Retina (tissue), 1 donor: Measurements from ENCODE around the gene THSD4.

Experiments
- DNase-seq: peaks from one replicate; pipeline ENCODE4 v3.0.0-alpha.2; 2016

THSD4 gene

DNA sequence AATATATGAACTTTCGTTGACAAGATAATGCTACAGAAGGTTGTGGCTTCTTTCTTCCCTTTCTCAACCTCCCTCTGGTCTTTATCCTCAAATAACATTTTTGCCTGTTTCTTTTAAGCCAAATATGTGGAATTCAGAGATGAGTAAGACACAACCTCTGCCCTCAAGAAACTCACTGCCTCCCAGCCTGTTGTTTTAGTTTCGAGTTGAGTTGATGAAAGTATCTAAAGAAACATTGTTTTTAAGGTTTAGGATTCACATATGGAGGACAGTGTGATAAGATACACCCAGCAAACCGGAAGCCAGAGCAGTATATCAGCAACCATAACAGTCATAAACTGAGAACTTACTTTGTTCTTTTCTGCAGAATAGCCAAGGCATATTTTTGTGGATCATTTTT, 218.6 kb downstream of the THSD4 start:
- no peak for DNase-seq

DNA sequence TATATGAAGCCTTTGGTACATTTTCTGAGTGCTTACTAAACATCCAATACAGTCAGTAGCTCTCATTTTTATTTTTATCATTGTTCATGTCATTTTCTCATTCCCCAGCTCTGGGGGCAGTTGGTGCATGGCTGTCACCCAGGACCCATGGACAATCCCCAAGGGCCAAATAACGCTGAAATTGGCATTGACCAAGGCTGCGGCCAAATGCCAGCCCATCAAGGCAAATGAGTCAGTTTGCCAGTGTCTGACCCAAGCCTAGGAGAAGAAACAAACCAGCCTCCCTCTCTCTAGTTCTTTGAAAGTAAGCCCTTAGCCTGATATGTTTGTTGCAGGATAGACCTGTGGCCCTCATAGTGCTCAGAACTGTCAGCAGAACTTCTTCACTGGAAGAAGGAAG, 219.2 kb downstream of the THSD4 start:
- DNase-seq, result no peak

GRCh38 chr15:71334873-71335272, 219.6 kb downstream of the THSD4 start:
- no peak for DNase-seq

- DNase-seq, result no peak
Observed at GRCh38 chr15:71335591-71335990, 220.3 kb downstream of the THSD4 start.

DNA sequence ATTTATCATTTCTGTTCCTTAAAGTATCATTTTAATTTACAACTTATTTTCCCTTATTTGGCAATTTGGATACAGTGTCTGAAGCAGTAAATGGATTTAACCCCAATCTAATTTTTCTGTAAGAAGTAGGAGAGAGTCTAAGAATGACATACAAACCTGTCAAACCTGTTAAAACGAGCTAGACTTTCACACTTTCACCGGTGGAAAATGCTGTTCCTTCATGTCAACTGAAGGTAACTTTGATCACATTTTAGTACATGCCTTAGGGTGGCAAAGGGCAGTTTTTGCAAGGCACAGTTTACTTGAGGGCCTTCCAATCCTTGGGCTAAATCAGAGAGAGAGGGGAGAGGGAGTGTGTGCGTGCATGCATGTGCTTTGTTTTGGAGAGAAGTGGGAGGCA, 221.4 kb downstream of the THSD4 start:
- DNase-seq, result no peak

DNA sequence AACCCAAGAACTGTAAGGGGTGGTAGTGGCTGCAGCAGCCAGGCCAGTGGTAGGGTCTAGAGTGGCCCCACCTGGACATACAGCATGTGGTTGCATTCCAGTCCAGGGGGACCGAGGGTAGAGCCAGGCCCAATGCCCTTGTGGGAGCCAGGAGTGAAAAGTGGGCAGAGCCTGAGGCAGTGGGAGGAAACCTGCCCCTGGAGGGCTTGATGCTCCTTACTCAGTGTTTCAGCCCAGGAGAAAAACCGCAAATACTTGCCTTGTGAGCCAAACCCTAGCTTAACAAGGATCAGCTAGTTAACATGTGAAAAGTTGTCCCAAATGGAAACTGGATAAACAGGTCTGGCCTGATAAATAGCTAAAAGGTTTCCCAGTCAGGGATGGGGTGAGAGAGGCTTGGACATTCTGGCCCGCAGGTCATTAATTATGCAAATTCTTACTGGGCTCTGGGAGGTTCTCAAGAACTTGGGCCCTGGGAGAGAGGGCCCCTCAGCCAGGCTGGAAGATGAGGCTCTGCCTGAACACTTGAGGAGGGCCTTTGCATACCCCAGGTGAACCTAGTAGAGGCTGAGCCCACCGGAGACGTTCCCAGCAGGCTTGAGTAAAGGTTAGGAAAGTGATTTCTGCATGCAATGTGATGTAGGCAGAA, 222.1 kb downstream of the THSD4 start:
- no peak for DNase-seq

DNA sequence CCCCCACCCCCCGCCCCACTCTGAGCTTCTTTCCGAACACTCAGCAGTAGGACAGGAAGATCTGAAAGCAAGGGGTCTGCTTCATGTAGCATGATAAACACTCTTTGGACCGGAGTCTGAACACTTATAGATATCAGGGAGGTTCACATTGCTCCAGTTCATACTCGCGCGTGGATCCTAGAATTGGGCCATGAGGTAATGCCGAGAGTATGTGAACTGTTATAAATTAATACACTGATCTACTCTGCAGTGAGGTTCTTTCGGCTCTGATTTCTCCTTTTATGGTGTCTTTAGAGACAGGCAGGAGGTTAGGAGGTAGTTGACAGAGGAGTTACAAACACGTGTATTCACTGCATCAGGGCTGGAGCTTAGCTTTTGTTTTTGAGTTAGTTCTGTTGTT, 223.0 kb downstream of the THSD4 start:
- no peak for DNase-seq

DNA sequence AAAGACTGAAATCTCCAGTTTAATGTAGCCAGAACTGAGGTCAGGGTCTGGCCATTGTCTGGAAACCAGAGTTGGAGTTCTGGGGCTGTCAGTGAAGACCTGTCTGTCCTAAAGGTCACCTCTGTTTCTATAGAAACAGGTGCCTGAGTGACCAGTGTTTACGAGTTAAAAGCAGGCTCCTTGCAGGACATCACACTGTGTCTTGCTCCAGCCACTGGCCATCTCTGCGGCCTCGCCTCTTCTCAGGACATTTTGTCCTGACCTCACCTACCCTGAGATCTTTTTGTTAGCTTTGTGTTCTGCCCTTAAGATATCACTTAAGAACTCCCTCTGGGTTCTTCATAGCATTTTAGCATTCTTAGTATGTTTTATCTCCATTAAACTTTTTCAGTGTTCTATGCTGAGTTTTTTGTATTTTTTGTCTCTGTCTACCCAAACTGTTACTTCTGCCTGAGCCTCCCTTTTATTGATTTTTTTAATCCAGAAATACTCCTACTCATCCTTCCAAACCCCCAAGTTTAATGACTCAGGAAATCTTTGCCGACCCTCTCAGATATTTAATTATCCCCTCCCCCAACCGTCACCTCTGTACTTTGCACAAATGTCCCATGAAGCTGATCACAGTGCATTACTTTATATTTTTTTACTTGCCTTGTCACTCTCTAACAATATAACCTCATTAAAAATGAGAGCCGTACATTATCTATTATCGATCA, 223.7 kb downstream of the THSD4 start:
- no peak for DNase-seq

- DNase-seq, result no peak
Observed at GRCh38 chr15:71341811-71342550, 226.7 kb downstream of the THSD4 start.

GRCh38 chr15:71342658-71343057, 227.4 kb downstream of the THSD4 start:
- DNase-seq, result no peak

DNA sequence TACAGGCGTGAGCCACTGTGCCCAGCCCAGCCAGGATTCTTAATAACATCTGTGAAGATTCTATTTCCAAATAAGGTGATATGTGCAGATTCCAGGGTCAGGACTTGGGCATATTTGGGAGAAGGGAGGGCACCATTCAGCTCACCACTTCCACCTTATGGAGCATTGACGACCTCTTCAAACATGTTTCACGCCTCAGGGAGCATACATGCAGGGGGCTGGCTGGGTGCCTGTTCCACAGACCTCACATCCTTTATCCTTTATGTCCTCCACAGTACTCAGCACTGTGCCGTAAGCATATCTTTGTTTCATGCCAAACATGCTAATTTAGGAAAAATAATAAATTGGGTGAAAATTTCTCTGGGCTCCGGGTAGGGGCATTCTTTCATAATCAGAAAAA, 229.0 kb downstream of the THSD4 start:
- DNase-seq, result no peak

DNA sequence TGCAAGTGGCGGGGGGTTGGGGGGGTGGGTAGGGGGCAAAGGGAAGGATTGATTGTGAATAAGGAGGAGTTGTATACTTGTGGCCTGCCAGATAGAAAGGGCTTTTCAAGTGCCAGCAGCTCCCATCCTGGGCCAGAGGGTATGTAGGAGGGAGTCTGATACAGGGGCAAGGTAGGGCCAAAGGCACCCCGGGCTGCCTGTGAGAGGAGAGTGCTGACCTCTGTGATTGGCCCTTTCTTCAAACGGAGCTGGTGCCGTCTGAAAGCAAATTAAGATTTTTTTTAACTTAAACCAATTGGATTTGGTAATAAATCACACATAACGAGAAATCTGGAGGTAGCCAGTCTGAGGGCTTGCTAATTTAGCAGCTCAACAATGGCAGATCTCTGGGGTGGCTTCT, 229.9 kb downstream of the THSD4 start:
- no peak for DNase-seq

- DNase-seq, result no peak
Observed at GRCh38 chr15:71346464-71346863, 231.2 kb downstream of the THSD4 start.

GRCh38 chr15:71348597-71348996, 233.3 kb downstream of the THSD4 start:
- no peak for DNase-seq

DNA sequence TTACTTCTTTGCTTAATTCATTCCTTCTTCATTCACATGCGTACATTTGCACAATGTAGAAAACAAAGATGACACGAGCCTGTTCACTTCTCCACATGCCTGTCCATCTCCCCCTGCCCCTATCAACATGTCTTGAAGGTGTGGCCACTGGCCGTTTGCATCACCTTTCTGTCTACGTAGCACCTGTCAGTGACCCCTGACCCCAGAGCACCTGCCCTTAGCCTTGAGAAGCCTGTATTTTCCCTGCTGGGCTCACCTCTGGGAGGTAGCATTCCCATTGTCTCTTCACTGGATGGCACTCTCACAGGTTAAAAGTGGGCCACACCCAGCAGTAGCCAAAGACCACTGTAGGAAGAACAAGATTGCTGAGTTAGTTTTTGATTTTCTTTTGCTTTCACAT, 234.1 kb downstream of the THSD4 start:
- no peak for DNase-seq

DNA sequence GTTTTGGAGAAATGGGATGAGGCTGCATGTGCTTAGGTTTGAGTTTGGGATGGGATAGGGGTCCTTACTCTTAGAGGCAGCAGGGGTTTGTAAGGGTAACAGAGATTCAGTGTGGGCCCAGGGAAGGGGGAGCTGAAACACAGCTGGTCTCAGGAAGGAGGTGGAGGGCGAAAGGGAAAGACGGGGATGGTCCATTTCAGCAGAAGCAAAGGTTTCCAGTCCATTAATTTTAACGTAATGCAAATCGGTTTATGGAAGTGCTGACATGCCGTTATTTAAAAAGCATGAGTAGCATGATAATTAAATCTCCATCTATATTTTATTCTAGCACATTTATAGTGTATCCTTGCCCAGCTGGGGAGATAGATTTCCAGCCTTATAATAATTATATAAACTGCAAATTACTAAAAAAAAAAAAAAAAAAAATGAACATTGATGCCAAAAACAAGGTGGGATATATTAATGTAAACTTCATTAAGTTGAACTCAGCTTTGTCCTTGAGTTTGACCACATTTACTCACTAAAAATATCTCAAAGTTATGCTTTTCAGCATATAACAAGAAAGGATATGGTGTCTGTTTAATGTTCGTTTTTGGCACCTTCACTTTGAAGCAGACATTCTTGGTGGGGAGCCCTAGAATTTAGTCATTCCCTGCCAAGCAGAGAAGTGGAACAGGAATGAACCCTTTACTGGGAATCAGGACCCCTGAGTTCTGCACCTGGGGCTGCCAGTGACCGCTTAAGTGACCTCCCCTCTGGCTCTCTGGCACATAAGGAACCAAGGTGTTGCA, 234.7 kb downstream of the THSD4 start:
- DNase-seq, result no peak

- no peak for DNase-seq
Observed at GRCh38 chr15:71350622-71351378, 235.5 kb downstream of the THSD4 start.

DNA sequence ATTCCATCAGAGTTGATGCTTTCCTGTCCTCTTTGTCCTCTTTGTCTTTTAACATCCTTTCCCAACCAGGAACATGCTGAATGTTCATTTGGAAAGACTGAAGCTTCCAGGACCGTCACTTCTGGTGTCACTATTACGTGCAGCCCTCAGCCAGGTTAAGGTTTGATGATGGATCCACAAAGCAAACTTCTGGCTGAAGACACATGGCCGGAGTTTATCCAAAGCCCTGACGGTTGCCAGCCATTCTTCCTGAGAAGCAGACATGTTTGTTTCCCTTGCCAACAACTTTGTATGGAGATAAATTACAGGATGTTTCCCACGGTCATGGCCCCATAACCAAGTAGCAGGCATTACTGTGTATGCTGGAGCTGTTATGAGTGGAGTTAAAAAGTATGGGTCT, 236.9 kb downstream of the THSD4 start:
- no peak for DNase-seq

- no peak for DNase-seq
Observed at GRCh38 chr15:71352765-71353164, 237.5 kb downstream of the THSD4 start.

DNA sequence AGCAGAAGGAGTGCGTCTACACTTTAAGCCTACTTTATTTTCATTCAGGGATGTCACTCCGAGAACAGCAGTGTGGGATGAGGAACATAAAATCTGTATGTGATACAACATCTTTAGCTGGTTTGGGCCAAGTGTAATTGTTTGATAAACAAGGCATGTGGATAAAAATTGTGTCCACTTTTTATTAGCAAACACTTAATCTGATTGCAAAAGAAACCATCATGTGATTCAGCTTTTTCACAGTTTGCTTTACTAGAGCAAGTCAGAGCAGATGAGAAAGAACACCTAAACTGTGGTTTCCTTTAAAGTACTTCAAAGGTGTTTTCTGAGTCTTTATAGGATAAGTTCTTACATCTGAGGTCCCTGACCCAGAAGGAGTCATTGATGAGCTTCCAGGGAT, 237.9 kb downstream of the THSD4 start:
- no peak for DNase-seq

DNA sequence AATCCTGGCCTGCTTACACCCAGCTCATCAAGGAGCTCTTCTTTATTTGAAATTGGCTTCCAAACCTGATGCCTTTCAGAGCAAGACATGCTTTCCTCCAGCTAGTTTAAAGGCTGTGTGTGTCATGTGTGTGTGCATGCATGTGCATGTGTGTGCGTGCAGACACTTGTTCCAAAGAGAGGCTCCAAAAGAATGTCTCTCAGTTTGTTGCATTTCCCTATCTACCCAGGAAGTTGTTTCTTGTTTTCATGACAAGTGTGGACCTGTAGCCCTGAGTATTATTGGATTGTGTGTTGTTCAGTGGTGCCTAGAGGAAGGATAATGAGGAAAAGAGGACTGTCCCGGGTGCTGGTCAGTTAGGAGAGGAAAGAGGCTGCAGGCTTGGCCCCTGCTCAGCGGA, 240.0 kb downstream of the THSD4 start:
- no peak for DNase-seq

DNA sequence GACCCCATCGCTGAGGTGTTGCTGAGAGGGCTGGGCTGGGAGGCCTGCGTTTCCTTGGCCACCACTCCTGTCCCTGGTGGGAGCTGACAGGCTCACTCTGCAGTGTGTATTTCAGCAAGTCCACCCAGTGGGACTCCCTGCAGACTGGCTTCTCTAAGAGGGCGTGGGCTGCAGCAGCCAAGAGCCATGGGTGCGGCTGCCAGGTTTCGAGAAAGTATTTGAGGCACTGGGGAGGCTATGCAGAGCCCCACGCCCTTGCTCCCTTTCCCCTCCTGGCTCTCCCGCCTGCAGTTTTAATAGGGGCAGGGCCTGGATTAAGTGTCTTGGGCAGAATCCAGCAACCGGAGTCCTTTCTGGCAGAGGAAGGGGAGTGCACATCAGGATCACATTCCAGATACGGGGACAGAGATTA, 242.1 kb downstream of the THSD4 start:
- DNase-seq, result no peak

GRCh38 chr15:71357967-71358366, 242.7 kb downstream of the THSD4 start:
- no peak for DNase-seq
